DND-41 (cell line): ENCODE results near the gene IREB2.

ENCODE experiments used
- ATAC-seq: fragments of 200-7000 bp; cut with Tn5 transposase; 3 replicates; pipeline ENCODE4 v1.9.1; 2021; ENCODE audit warnings: low read depth; ENCODE audit not compliant: insufficient read depth
- DNase-seq: peaks from one replicate; pipeline ENCODE4 v3.0.0-alpha.2; 2020
- H2AFZ ChIP-seq: 2 replicates; pipeline ENCODE4 v1.6.0; 2012; ENCODE audit warnings: low read depth, low read length
- H3K27ac ChIP-seq: 2 replicates; pipeline ENCODE4 v1.5.1; 2012; ENCODE audit warnings: low read length, inconsistent platforms
- H3K27me3 ChIP-seq: fragments of 200-600 bp; sonication (generic); 2 replicates; pipeline ENCODE4 v1.6.0; 2012; ENCODE audit warnings: low read length, mild to moderate bottlenecking, inconsistent platforms; ENCODE audit not compliant: insufficient read depth, poor library complexity
- H3K36me3 ChIP-seq: 2 replicates; pipeline ENCODE4 v1.5.1; 2012; ENCODE audit warnings: low read length, inconsistent platforms; ENCODE audit not compliant: insufficient read depth
- H3K4me1 ChIP-seq: 2 replicates; pipeline ENCODE4 v1.5.1; 2012; ENCODE audit warnings: mild to moderate bottlenecking, low read length; ENCODE audit not compliant: insufficient read depth
- H3K4me2 ChIP-seq: 2 replicates; pipeline ENCODE4 v1.6.0; 2012; ENCODE audit warnings: mild to moderate bottlenecking, moderate library complexity, low read length, inconsistent platforms; ENCODE audit not compliant: insufficient read depth
- H3K4me3 ChIP-seq, 2 experiments: fragments of 200-600 bp in 1 of 2; shearing (Covaris generic) in 1 of 2; 2 replicates each; pipeline ENCODE4 v1.5.1; 2012 to 2016; ENCODE audit warnings: inconsistent platforms in 2 of 2, low read length in 2 of 2, mild to moderate bottlenecking in 2 of 2, low read depth in 1 of 2, moderate library complexity in 1 of 2
- H3K79me2 ChIP-seq: 2 replicates; pipeline ENCODE4 v1.6.0; 2012; ENCODE audit warnings: low read length, inconsistent platforms; ENCODE audit not compliant: insufficient read depth
- H3K9ac ChIP-seq: 2 replicates; pipeline ENCODE4 v1.6.0; 2012; ENCODE audit warnings: low read depth, mild to moderate bottlenecking, inconsistent platforms, low read length, moderate library complexity
- H3K9me3 ChIP-seq: 2 replicates; pipeline ENCODE4 v1.5.1; 2012; ENCODE audit warnings: low read length, moderate library complexity, mild to moderate bottlenecking, inconsistent platforms; ENCODE audit not compliant: insufficient read depth, severe bottlenecking
- H4K20me1 ChIP-seq: 2 replicates; pipeline ENCODE4 v1.6.0; 2012; ENCODE audit warnings: low read length; ENCODE audit not compliant: insufficient read depth
- CTCF ChIP-seq: IDR thresholded peaks from 2 replicates; pipeline ENCODE4 v1.5.1; 2012; ENCODE audit warnings: borderline replicate concordance, low read length, moderate library complexity, mild to moderate bottlenecking; ENCODE audit not compliant: poor library complexity, severe bottlenecking; ENCODE audit errors: extremely low read depth
- EZH2 ChIP-seq: IDR thresholded peaks from 3 replicates; pipeline ENCODE4 v1.6.1; 2012; ENCODE audit warnings: borderline replicate concordance, low read depth, mild to moderate bottlenecking, moderate library complexity, low read length, inconsistent platforms; ENCODE audit not compliant: severe bottlenecking

Gene IREB2

GRCh38 chr15:78449220-78449999 is 11.4 kb downstream of the IREB2 start:
- Histone ChIP-seq H3K4me2 (no peak overlapping the region), H3K9me3 (no peaks in the 10 kb centered on the region), H3K27ac (no peak overlapping the region), H3K79me2 (peaks cover 99% of the 10 kb centered on the region), H3K9ac (no peak overlapping the region), H2AFZ (no peak overlapping the region), H3K4me1 (no peaks in the 10 kb centered on the region), H3K36me3 (peaks cover 39% of the 10 kb centered on the region), H3K27me3 (no peaks in the 10 kb centered on the region), H4K20me1 (peaks cover 65% of the 10 kb centered on the region), H3K4me3 (no peak overlapping the region)
- ATAC-seq (no peak), DNase-seq (no peak)
- TF ChIP-seq EZH2 = no peak
- TF ChIP-seq CTCF = no peak

GRCh38 chr15:78450285-78450858 is 12.4 kb downstream of the IREB2 start:
- Histone ChIP-seq H2AFZ (no peak overlapping the region), H3K9ac (no peak overlapping the region), H3K27ac (no peak overlapping the region), H4K20me1 (peaks cover 72% of the 10 kb centered on the region), H3K27me3 (no peaks in the 10 kb centered on the region), H3K36me3 (peaks cover 35% of the 10 kb centered on the region), H3K4me3 (no peak overlapping the region), H3K4me2 (no peak overlapping the region), H3K9me3 (no peaks in the 10 kb centered on the region), H3K79me2 (peaks cover 99% of the 10 kb centered on the region), H3K4me1 (no peaks in the 10 kb centered on the region)
- no peak for ATAC-seq
- DNase-seq = no peak
- TF ChIP-seq CTCF (no peak), EZH2 (no peak)

- Histone ChIP-seq H4K20me1 (peaks cover 78% of the 10 kb centered on the region), H3K4me2 (no peak overlapping the region)
Measured at GRCh38 chr15:78452485-78452884, 14.5 kb downstream of the IREB2 start.

More at GRCh38 chr15:78452485-78452884, 14.5 kb downstream of the IREB2 start:
- no peak for ATAC-seq
- H3K27me3 ChIP-seq = no peaks in the 10 kb centered on the region
- H3K27ac ChIP-seq = no peak overlapping the region
- no peak overlapping the region for H2AFZ ChIP-seq
- H3K9me3 ChIP-seq = no peaks in the 10 kb centered on the region
- no peak overlapping the region for H3K4me3 ChIP-seq
- DNase-seq = no peak
- H3K79me2 ChIP-seq = peaks cover 100% of the 10 kb centered on the region
- no peaks in the 10 kb centered on the region for H3K4me1 ChIP-seq
- no peak overlapping the region for H3K9ac ChIP-seq
- peaks cover 20% of the 10 kb centered on the region; the same call in 1 of the 2 replicates for H3K36me3 ChIP-seq
- TF ChIP-seq CTCF = no peak
- TF ChIP-seq EZH2 = no peak
